HG02678 (cell line): ENCODE data around the gene PRR35.

Experiments used
- ATAC-seq: cut with Tn5 transposase; IDR thresholded peaks from one replicate; pipeline ENCODE4 v1.9.1; 2021; ENCODE audit warnings: mild to moderate bottlenecking, moderate library complexity; ENCODE audit not compliant: unreplicated experiment

The PRR35 gene

GRCh38 chr16:578232-578869 is 18.2 kb downstream of the PRR35 start:
- no peak for ATAC-seq

GRCh38 chr16:578870-579405 is 18.7 kb downstream of the PRR35 start:
- no peak for ATAC-seq

DNA sequence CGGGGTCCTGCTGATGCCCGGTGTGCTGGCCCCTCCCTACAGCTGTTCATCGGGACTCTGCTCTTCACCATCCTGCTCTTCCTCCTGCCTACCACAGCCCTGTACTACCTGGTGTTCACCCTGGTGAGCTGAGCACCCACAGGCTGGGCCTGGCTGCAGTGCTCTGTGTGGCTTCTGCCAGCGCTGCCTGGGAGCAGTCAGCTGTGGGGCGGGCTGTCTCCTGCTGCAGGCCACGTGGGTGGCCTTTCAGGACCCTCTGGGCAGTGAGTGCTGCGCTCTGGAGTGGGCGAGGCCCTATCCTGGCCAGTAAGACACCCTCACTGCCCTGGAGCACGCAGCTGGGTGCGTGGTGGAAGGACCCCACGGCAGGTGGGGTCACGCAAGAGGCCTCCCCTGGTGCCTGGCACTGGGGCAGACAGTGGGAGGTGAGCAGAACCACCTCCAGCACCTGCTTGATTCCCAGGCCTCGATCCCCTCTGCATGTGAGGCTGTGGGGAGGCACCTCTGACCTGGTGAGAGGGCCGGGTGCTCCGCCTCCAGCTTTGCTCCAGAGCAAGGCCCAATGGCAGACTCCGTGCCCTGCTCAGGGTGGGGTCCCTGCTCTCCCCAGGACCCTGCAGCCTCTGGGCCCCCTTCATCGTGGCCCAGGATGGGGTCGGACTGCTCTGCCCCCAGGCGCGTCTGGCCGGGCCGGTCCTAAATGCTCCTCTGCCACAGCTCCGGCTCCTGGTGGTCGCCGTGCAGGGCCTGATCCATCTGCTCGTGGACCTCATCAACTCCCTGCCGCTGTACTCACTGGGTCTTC is 20.1 kb downstream of the PRR35 start:
- ATAC-seq: no peak

DNA sequence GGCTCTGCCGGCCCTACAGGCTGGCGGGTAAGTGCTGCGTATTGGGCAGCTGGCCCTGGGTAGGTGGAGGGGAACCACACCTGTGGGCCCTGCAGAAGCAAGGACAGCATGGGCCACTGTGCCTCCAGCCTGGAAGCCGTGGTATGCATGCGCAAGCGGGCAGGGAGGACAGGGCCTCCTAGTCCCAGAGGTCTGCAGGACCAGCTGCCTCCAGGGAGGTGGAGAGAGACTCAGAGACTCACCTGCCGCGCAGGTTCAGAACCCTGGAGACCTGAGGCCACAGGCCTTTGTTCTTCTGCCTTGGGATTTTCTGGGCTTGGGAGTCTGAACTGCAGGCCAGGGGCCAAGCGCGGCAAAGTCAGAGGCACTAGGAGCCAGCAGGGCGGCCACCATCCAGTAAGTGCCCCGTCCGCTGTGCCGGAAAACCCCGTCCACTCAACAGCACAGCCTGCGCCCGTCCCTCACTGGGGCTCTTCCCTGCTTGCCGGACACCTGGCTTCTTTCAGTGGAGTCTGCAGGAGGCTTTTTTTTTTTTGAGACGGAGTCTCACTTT is 20.8 kb downstream of the PRR35 start:
- ATAC-seq: no peak

DNA sequence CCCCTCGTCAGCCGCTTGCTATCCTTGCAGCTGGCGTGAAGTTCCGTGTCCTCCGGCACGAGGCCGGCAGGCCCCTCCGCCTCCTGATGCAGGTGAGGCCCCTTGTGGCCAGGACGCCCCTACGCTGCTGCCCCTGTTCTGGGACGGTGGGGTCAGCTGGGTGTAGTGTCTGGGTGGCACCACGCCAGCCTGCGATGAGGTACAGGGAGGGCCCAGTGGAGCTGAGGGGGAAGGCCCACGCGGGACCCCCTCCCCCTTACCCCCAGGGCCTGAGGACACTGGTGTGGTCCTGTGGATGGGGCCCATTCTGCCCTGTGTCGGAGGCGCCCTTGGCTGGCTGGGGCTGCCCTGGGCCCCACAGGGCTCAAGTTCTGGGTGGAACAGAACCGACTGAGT is 22.0 kb downstream of the PRR35 start:
- no peak for ATAC-seq

GRCh38 chr16:582614-583331 is 22.6 kb downstream of the PRR35 start:
- no peak for ATAC-seq

- ATAC-seq: no peak
Measured at GRCh38 chr16:583470-583814, 23.2 kb downstream of the PRR35 start.

DNA sequence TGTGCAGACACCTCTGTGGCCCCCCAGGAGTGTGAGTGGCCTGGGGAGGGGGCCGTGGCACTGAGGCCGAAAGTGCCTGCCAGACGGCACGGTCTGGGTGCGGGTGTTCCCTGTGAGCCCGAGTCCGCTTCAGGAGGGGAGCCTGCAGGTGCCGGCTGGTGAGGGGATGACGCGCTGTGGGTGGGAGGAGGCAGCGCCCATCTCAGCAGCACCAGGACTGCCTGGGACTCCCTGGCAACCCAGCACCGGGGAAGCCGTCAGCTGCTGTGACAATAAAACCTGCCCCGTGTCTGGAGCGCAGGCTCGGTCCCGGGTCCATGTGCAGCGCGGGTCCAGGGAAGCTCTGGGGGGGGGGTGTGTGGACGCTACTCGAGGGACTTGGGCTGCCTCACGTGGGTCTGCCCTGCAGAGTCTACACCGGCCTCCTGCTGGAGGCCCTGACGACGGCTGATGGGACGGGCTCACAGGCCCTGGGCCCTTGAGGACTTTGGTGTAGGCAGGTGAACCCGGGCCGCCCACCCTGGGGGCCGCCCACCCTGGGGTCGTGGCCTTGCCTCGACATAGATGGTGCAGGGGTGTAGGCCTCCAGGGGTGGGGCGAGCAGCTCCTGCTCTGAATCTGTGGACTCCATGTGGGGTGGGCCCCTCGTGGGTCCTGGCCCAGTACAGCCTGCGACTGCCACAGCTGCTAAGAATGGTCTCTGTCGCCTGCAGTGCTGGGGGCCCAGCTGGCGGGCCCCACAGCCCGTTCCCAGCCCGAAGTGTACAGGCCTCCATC is 23.8 kb downstream of the PRR35 start:
- ATAC-seq: no peak

GRCh38 chr16:585351-585750 is 25.2 kb downstream of the PRR35 start:
- ATAC-seq: no peak

DNA sequence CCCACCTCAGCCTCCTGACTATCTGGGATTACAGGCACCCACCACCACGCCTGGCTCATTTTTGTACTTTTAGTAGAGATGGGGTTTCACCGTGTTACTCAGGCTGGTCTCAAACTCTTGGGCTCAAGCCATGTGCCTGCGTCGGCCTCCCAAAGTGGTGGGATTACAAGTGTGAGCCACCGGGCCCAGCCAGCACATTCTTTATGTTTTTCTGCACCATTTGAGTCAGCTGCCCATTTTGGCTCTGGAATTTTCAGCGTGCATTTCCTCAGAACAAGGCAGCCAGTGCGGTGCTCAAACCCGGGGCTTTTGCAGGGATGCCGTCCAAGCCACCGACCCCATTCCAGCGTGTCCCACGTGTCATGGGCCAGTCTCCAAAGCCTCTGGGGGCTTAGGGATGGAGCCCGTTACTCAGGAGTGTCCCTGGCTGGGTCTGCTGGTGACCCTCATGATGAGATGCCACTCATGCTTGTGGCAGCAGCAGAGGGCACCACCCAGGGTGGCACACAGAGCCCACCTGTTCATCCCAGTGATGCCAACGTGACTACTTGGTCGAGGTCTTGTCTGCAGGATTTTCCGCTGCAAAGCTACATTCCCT is 26.0 kb downstream of the PRR35 start:
- ATAC-seq: no peak

DNA sequence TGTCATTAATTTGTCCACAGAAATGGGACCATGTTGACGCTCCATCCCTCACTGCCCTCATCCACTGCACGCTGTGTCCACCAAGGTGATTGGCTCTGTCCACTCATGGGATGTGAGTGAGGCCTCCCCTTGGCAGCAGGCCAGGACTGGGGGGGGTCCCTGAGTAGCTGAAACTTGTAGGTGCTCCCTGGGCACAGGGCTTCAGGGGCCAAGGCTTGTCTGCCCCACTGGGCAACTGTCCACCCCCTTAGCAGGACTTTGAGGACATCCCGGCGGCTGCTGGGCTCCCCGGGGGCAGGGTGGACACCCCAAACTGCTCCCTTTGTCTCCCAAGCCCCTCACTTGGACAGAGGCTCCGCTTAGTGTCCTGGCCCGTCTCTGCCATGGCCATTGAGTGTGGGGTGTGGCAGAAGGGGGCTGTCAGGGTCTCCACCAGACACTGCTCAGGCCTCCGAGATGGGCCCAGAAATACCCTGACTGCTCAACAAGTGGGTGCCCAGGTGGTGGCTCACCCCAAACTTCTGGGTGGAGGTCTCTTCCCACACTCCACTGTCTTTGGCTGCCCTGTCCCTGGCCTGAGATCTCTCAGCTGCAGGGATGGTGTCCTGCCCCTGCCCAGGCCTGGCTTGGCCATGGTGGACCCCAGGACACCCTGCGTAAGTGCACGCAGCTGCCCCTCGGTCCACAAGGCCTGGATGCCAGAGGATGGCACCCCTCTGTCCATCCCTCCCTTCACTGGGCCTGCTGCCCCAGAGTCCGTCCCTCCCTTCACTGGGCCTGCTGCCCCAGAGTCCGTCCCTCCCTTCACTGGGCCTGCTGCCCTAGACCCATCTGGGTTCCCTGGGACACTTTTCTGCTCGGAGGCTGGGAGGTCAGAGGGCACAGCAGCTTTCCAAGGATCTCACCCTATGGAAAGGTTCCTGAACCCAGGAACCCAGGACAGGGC is 26.7 kb downstream of the PRR35 start:
- ATAC-seq: no peak

DNA sequence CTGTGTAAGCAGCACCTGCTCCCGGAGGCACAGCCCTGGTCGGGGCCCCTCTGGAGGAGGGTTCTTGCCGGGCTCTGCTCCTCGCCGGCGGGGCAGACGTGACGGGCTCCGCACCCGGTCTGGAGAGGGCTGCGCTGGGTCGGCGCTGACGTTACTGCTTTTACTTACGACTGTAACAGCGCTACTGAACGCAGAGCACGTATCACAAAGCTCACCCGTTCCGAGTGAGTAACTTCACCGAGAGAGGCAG is 28.4 kb downstream of the PRR35 start:
- peak; percentile 1 for ATAC-seq

DNA sequence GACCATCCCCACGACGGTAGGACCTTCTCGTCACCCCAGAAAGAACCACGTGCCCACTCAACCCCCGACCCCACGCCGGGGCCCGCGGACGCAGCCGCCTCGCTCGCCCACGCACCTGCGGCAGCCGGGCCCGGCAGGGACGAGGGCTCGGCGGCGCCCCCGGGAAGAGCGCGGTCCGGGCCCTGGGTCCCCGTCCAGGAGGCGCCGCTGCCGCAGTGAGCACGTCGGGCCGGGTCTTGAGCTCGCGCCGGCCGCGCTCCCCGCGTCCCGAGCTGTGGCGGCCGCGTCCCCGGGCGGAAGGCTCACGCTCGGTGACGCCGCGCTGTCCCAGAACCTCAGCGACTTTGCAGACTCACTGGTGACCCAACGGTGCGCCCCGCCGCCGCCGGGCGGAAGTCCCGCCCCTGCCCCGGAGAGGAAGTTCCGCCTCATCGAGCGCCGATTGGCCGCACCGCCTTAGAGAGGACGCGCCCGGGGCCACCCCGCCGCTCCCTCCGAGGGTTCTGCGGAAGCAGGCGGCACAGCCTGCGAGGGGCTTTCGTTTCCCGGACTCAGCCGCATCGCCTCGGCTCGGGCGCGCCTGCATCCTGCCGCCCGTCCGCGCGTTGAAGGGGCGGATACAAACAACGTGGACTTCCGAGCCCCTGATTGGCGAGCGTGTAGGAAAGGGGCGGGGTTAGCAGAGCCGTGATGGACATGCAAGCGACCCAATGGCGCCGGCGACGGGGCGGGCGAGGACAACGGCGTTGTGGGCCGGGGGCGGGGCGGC is 28.9 kb downstream of the PRR35 start:
- peak; percentile 74 for ATAC-seq

DNA sequence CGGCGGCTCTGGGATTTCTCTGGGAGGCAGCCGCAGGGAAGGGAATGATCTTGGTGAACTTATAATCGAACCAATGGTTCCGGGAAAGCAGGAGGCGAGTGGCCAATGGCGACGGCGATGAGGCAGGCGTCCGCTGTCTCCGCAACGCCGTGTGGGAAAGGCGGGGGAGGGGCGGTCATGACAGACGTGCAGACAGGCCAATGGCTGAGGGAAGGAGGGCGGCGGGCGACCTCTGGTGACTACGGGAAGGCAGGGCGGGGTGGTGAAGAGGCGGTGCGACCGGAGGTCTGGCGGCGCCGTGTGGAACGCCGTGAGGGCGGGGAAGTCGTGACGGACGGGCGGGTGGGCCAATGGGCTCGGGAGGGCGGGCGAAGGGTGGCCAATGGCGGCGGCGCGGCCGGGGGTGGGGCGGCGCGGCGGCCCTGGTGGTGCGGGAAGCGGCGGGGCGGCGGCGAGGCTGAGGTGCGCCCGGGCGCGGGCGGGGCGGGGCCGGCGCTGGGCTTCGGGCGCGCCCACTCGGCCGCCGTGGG is 29.5 kb downstream of the PRR35 start, which contains the start of gene RAB40C:
TSS of gene RAB40C (plus strand) at position 409 of the 530 bp plus-strand sequence. CDS start 226 bp downstream, outside the sequence.
- peak; percentile 77 for ATAC-seq

DNA sequence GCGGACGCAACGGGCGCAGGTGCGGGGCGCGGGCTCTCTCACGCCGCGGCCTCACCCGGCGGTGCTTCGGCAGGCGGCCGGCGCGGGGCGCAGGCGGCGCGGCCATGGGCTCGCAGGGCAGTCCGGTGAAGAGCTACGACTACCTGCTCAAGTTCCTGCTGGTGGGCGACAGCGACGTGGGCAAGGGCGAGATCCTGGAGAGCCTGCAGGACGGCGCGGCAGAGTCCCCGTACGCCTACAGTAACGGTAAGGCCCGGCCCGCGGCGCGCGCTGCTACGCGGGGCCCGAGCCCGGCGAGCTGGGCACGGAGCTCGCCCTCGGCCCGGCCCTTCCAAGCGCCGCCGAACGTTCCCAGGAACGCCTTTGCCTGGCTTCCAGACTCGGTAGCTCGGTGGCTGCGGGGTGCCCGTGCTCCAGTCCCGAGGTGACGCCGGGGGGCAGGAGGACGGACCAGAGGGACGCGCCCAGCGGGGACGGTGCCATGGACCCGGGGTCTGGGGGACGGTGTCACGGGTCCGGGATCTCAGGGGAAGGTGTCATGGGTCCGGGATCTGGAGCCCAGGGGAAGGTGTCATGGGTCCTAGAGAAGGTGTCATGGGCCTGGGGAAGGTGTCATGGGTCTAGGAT is 30.1 kb downstream of the PRR35 start:
- ATAC-seq: no peak

- ATAC-seq: no peak
Measured at GRCh38 chr16:590815-591200, 30.6 kb downstream of the PRR35 start.

DNA sequence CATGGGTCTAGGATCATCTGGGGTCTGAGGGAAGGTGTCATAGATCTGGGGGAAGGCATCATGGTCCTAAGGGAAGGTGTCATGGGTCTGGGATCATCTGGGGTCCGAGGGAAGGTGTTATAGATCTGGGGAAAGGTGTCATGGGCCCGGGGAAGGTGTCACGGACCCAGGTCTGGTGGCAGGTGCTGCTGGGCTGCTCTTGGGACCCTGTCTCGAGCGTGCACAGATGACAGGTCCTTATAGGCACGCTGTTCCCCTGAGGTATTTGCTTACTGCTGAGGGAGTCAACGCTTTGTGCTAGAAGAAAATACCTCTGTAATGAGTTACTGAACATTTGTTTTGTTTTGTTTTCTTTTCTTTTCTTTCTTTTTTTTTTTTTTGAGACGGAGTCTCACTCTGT is 31.0 kb downstream of the PRR35 start:
- ATAC-seq: no peak
